DMS153 treated with DMSO at 0.1 percent for 48 hours (cell line): Measurements from ENCODE around the gene M1AP.
A peak's percentile ranks its signal among the peaks of the same experiment; 100 is the strongest.

Experiments
- DNase-seq: peaks from one replicate; lab custom pipeline; 2025; ENCODE audit not compliant: unreplicated experiment; lab: John Stamatoyannopoulos, UW

The M1AP gene

GRCh38 chr2:74648009-74648443, at the start of gene M1AP:
Gene M1AP (minus strand): TSS chr2:74648330. CDS start chr2:74640275, 8,055 bp downstream.
- no peak for DNase-seq

GRCh38 chr2:74696829-74697228, 48.7 kb upstream of the M1AP start:
- no peak for DNase-seq

- no peak for DNase-seq
Observed at GRCh38 chr2:74695663-74696062, 47.5 kb upstream of the M1AP start.

- DNase-seq: no peak
Observed at GRCh38 chr2:74694281-74694680, 46.2 kb upstream of the M1AP start.

GRCh38 chr2:74693668-74694067, 45.5 kb upstream of the M1AP start:
- no peak for DNase-seq

GRCh38 chr2:74693213-74693612, 45.1 kb upstream of the M1AP start:
- DNase-seq: no peak

GRCh38 chr2:74691929-74692328, 43.8 kb upstream of the M1AP start:
- DNase-seq: no peak

GRCh38 chr2:74690571-74690970, 42.4 kb upstream of the M1AP start:
- DNase-seq: peak; percentile 36

- no peak for DNase-seq
Observed at GRCh38 chr2:74689671-74690070, 41.5 kb upstream of the M1AP start.

- no peak for DNase-seq
Observed at GRCh38 chr2:74688881-74689280, 40.8 kb upstream of the M1AP start.

GRCh38 chr2:74685408-74685807, 37.3 kb upstream of the M1AP start:
- DNase-seq: no peak

GRCh38 chr2:74682501-74682900, 34.4 kb upstream of the M1AP start:
- no peak for DNase-seq

- no peak for DNase-seq
Observed at GRCh38 chr2:74679615-74680014, 31.5 kb upstream of the M1AP start.

- DNase-seq: no peak
Observed at GRCh38 chr2:74676331-74676730, 28.2 kb upstream of the M1AP start.

- no peak for DNase-seq
Observed at GRCh38 chr2:74675090-74675489, 27.0 kb upstream of the M1AP start.

- DNase-seq: no peak
Observed at GRCh38 chr2:74673826-74674528, 25.8 kb upstream of the M1AP start.

- DNase-seq: no peak
Observed at GRCh38 chr2:74671479-74671878, 23.3 kb upstream of the M1AP start.

GRCh38 chr2:74670263-74670662, 22.1 kb upstream of the M1AP start:
- DNase-seq: no peak

GRCh38 chr2:74668087-74668486, 20.0 kb upstream of the M1AP start:
- no peak for DNase-seq

- DNase-seq: no peak
Observed at GRCh38 chr2:74659462-74659861, 11.3 kb upstream of the M1AP start.

GRCh38 chr2:74658516-74658915, 10.4 kb upstream of the M1AP start:
- DNase-seq: no peak

GRCh38 chr2:74655579-74655978, 7.4 kb upstream of the M1AP start:
- DNase-seq: no peak
